ENCODE measurements around the gene BOC.

Gene BOC

GRCh38 chr3:113254171-113254947 lies 43.0 kb downstream of the BOC start:
- no peak overlapping the region for H3K4me3 ChIP-seq (ENCODE audit: low read length)
- no peak for TF ChIP-seq CTCF (IDR thresholded peaks at IDR 0.05; ENCODE audit: insufficient read depth, low read depth, low read length, missing control alignments)
- DNase-seq (ENCODE audit: low read depth) = no peak

- peak; percentile 6 for TF ChIP-seq CTCF (IDR thresholded peaks at IDR 0.05; ENCODE audit: insufficient read depth, low read depth, low read length, missing control alignments)
- DNase-seq (ENCODE audit: low read depth) = no peak
Measured at GRCh38 chr3:113255100-113255853, 43.9 kb downstream of the BOC start.

GRCh38 chr3:113255854-113256615 lies 44.7 kb downstream of the BOC start:
- no peak for DNase-seq (ENCODE audit: low read depth)
- H3K4me3 ChIP-seq (ENCODE audit: low read length) = no peak overlapping the region
- no peak for TF ChIP-seq CTCF (IDR thresholded peaks at IDR 0.05; ENCODE audit: insufficient read depth, low read depth, low read length, missing control alignments)

More at GRCh38 chr3:113255100-113255853, 43.9 kb downstream of the BOC start:
- H3K4me3 ChIP-seq (ENCODE audit: low read length) = no peak overlapping the region

- TF ChIP-seq CTCF (IDR thresholded peaks at IDR 0.05; ENCODE audit: insufficient read depth, low read depth, low read length, missing control alignments) = no peak
- H3K4me3 ChIP-seq (ENCODE audit: low read length) = no peak overlapping the region
- DNase-seq (ENCODE audit: low read depth) = no peak
Measured at GRCh38 chr3:113258361-113258760, 47.0 kb downstream of the BOC start.

- H3K4me3 ChIP-seq (ENCODE audit: low read length) = no peak overlapping the region
- TF ChIP-seq CTCF (IDR thresholded peaks at IDR 0.05; ENCODE audit: insufficient read depth, low read depth, low read length, missing control alignments) = no peak
Measured at GRCh38 chr3:113259196-113259595, 47.8 kb downstream of the BOC start.

GRCh38 chr3:113261063-113261625 lies 49.8 kb downstream of the BOC start:
- no peak for DNase-seq (ENCODE audit: low read depth)
- no peak for TF ChIP-seq CTCF (IDR thresholded peaks at IDR 0.05; ENCODE audit: insufficient read depth, low read depth, low read length, missing control alignments)
- H3K4me3 ChIP-seq (ENCODE audit: low read length) = no peak overlapping the region

More at GRCh38 chr3:113259196-113259595, 47.8 kb downstream of the BOC start:
- no peak for DNase-seq (ENCODE audit: low read depth)
